Stimulated activated CD4-positive, alpha-beta T cell treated with anti-CD3 and anti-CD28 coated beads, TNF-alpha, amount 100 ng/mL, for 24 hours (primary cell): ENCODE results near the gene VPS52.
"Not testable (repeated sequence)": the region's sequence is repeated elsewhere in the genome, so short reads cannot be mapped to it uniquely, and the experiment has no call there.

ENCODE experiments used
- DNase-seq, 3 experiments: peaks; one replicate each; pipeline ENCODE4 v3.0.0-alpha.2; 2020; ENCODE audit warnings: low read depth in 3 of 3

Gene VPS52

GRCh38 chr6:33279971-33280511, 8.4 kb upstream of the VPS52 start:
- DNase-seq = no peak

- no peak for DNase-seq
Observed at GRCh38 chr6:33279257-33279695, 7.6 kb upstream of the VPS52 start.

- no peak for DNase-seq
Observed at GRCh38 chr6:33278810-33279209, 7.1 kb upstream of the VPS52 start.

GRCh38 chr6:33278392-33278741, 6.7 kb upstream of the VPS52 start:
- no peak for DNase-seq

- DNase-seq = peak in 1 of 3 experiments; percentile 29
Observed at GRCh38 chr6:33277663-33278391, 6.2 kb upstream of the VPS52 start.

GRCh38 chr6:33276864-33277662, 5.4 kb upstream of the VPS52 start, which contains the start of gene B3GALT4:
Gene B3GALT4, plus strand, starts transcription at chr6:33277123. Its CDS starts 297 bp downstream, at chr6:33277420.
- DNase-seq = peak; percentile 48 to 85 (median 68)

- DNase-seq = no peak
Observed at GRCh38 chr6:33276581-33276863, 4.8 kb upstream of the VPS52 start.

- not testable (repeated sequence) for DNase-seq
Observed at GRCh38 chr6:33275795-33276580, 4.3 kb upstream of the VPS52 start.

GRCh38 chr6:33273924-33274902, 2.5 kb upstream of the VPS52 start:
- DNase-seq = no peak

- DNase-seq = no peak
Observed at GRCh38 chr6:33273129-33273923, 1.6 kb upstream of the VPS52 start.

- DNase-seq = no peak
Observed at GRCh38 chr6:33272275-33273128, 826 bp upstream of the VPS52 start.

- no peak for DNase-seq
Observed at GRCh38 chr6:33271117-33271467, 584 bp downstream of the VPS52 start.

- DNase-seq = no peak
Observed at GRCh38 chr6:33264015-33264414, 7.7 kb downstream of the VPS52 start.

- not testable (repeated sequence) for DNase-seq
Observed at GRCh38 chr6:33262490-33262889, 9.2 kb downstream of the VPS52 start.

GRCh38 chr6:33259032-33259431, 12.6 kb downstream of the VPS52 start:
- DNase-seq = no peak

- DNase-seq = no peak
Observed at GRCh38 chr6:33254591-33254990, 17.1 kb downstream of the VPS52 start.

- no peak for DNase-seq
Observed at GRCh38 chr6:33252759-33253158, 18.9 kb downstream of the VPS52 start.

- DNase-seq = no peak
Observed at GRCh38 chr6:33251395-33252012, 20.2 kb downstream of the VPS52 start.

GRCh38 chr6:33250731-33251130, 20.9 kb downstream of the VPS52 start:
- DNase-seq = no peak
